Activated CD8-positive, alpha-beta T cell treated with anti-CD3 and anti-CD28 coated beads for 36 hours (primary cell): ENCODE data around the gene FGD6. TPM values are rescaled to one million over a fixed set of nuclear protein-coding genes. Genes with fewer than 3 reads are reported as not detected.

Experiments
- ATAC-seq: fragments of 200-7000 bp; cut with Tn5 transposase; one replicate; pipeline ENCODE4 v1.10.0; 2021; ENCODE audit warnings: mild to moderate bottlenecking, moderate library complexity
- CTCF ChIA-PET: fragments of 350-600 bp; sonication (Branson Sonifier 250); formaldehyde crosslinking; loops from one replicate; lab custom pipeline; 2021; ENCODE audit warnings: antibody characterized with exemption; lab: Charles Lee
- POLR2A ChIA-PET: fragments of 350-600 bp; sonication (Branson Sonifier 250); formaldehyde crosslinking; loops from one replicate; lab custom pipeline; 2021; ENCODE audit warnings: antibody characterized with exemption; lab: Charles Lee
- DNase-seq: peaks from one replicate; pipeline ENCODE4 v3.0.0-alpha.2; 2020
- H3K27ac Mint-ChIP-seq: one replicate; pipeline ENCODE4 v1.8.0; 2021; ENCODE audit warnings: mild to moderate bottlenecking, mixed read lengths
- H3K27me3 Mint-ChIP-seq: one replicate; pipeline ENCODE4 v1.8.0; 2021; ENCODE audit warnings: mixed read lengths
- H3K36me3 Mint-ChIP-seq: one replicate; pipeline ENCODE4 v1.8.0; 2021; ENCODE audit warnings: low read depth, mixed read lengths
- H3K4me1 Mint-ChIP-seq: one replicate; pipeline ENCODE4 v1.8.0; 2021; ENCODE audit warnings: low read depth, mixed read lengths
- H3K4me3 Mint-ChIP-seq: one replicate; pipeline ENCODE4 v1.8.0; 2021; ENCODE audit warnings: mild to moderate bottlenecking, moderate library complexity, mixed read lengths
- H3K9me3 Mint-ChIP-seq: one replicate; pipeline ENCODE4 v1.8.0; 2021; ENCODE audit warnings: mixed read lengths
- CTCF ChIP-seq: fragments of 200-600 bp; IDR thresholded peaks from one replicate; pipeline ENCODE4 v1.8.0; 2022; ENCODE audit warnings: antibody characterized with exemption, mild to moderate bottlenecking
- intact Hi-C: fragments of 100-400 bp; cut with micrococcal nuclease; formaldehyde crosslinking; loops from one replicate; pipeline ENCODE4 v1.10.0; 2022
- total RNA-seq, 2 experiments: library from RNA; stranded (reverse); gene quantifications; one replicate each; pipeline ENCODE4 v1.2.3, GENCODE V29; 2021

Gene FGD6
- total RNA-seq, 2 experiments from 2014 or later: 0.41 to 0.54 TPM

DNA sequence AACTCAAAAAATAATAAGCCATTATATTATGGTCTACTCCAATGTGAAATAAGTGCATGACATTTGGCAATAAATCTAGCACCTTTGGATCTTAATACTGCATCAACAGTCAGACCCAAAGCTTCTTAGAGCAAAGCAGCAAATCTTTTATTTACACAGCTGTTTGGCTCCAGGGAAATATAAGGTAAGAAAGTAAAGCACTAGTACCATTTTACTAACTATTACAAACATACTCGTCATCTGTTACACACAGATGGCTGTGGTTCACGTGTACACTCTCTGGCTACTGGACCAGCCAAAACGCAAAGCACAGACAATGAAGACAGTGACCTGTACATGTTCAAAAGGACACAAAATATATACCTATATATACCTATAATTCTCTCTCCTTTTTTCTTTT, 2.8 kb downstream of the FGD6 start:
- Mint-ChIP-seq H3K36me3 (peaks cover 3% of the 10 kb centered on the region), H3K27me3 (peaks cover 6% of the 10 kb centered on the region), H3K9me3 (no peaks in the 10 kb centered on the region), H3K4me1 (peaks cover 14% of the 10 kb centered on the region), H3K27ac (no peak overlapping the region), H3K4me3 (no peak overlapping the region)
- ChIA-PET CTCF (no interaction called here), POLR2A (no interaction called here)
- intact Hi-C loops: no loop called here
- no peak for TF ChIP-seq CTCF
- no peak for ATAC-seq
- no peak for DNase-seq

DNA sequence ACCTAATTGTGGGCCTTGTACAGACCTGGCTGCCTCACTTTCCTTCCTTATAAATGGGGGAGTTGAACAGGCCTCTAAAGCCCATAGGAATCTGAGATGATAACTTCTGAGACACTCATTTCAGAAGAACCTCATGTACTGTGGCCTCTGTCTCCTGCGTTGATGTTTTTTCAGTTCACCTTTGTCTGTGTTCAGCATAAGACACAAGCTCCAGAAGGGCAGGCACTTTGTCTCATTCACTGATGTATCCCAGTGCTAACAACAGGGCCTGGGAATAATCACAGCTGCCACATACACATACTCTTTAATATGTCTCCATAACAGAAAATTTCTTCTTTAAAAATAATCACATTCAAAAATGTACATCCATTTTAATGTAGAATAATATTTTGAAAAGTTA, 3.3 kb downstream of the FGD6 start:
- no peak for TF ChIP-seq CTCF
- DNase-seq: no peak
- CTCF ChIA-PET: interaction anchor here (0.6 kb wide), 1 partner anchor 90 kb away, joined by 3 read pairs; no protein-coding TSS in a partner anchor
- H3K4me3 Mint-ChIP-seq: no peak overlapping the region
- H3K9me3 Mint-ChIP-seq: no peaks in the 10 kb centered on the region
- peaks cover 6% of the 10 kb centered on the region for H3K27me3 Mint-ChIP-seq
- H3K27ac Mint-ChIP-seq: no peak overlapping the region
- peaks cover 3% of the 10 kb centered on the region for H3K36me3 Mint-ChIP-seq
- POLR2A ChIA-PET: no interaction called here
- ATAC-seq: no peak
- intact Hi-C loops: no loop called here
- H3K4me1 Mint-ChIP-seq: peaks cover 9% of the 10 kb centered on the region

- ChIA-PET POLR2A (no interaction called here), CTCF (no interaction called here)
- no peak for DNase-seq
- Mint-ChIP-seq H3K9me3 (no peaks in the 10 kb centered on the region), H3K4me1 (peaks cover 8% of the 10 kb centered on the region), H3K27ac (no peak overlapping the region), H3K27me3 (peaks cover 6% of the 10 kb centered on the region), H3K4me3 (no peak overlapping the region), H3K36me3 (peaks cover 2% of the 10 kb centered on the region)
- no peak for TF ChIP-seq CTCF
- intact Hi-C loops: no loop called here
- ATAC-seq: no peak
These were observed 4.1 kb downstream of the FGD6 start for GRCh38 chr12:95213119-95213518.

DNA sequence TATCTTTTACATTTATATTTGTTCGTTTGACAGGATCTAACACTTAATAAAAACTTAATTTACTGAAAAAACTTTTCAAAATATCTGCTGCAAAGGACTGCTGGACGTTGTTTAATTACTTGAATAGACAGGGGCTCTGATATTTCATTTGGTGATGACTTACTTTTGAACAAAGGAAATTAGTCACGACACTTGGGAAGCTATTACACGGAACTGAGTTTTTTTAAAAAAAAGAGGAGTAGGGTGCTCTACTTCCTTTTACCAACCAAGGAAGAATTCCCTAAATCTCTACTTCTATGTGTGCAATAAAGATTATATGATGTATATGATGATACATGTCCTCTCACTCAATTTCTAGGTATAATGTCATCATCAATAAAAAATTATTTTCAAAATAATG, 4.7 kb downstream of the FGD6 start:
- intact Hi-C loops: no loop called here
- no peak for TF ChIP-seq CTCF
- CTCF ChIA-PET: no interaction called here
- Mint-ChIP-seq H3K36me3 (peaks cover under 1% of the 10 kb centered on the region), H3K27ac (no peak overlapping the region), H3K4me1 (peaks cover 8% of the 10 kb centered on the region), H3K9me3 (no peaks in the 10 kb centered on the region), H3K27me3 (peaks cover 6% of the 10 kb centered on the region), H3K4me3 (no peak overlapping the region)
- no peak for DNase-seq
- POLR2A ChIA-PET: no interaction called here
- no peak for ATAC-seq

DNA sequence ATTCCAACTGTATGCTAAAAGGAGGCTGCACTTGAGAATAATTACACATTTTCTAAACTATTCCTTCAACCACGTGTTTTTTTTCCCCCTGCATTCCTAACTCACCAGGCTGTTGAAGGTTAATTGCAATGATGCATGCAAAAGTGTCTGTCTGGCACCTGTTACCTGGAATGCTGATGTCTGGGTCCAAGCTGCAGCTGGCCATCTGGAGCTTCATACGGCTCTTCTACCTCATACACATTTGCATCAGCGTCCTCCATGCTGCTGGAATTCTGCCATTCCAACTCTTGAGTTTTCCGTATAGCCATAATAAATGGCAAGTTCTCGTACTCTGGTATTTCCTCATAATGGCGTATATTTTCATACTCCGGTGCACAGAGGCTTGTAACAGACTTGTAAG, 8.6 kb downstream of the FGD6 start:
- Mint-ChIP-seq H3K4me1 (peaks cover 2% of the 10 kb centered on the region), H3K9me3 (no peaks in the 10 kb centered on the region), H3K4me3 (no peak overlapping the region), H3K27ac (no peak overlapping the region), H3K27me3 (no peaks in the 10 kb centered on the region), H3K36me3 (no peaks in the 10 kb centered on the region)
- TF ChIP-seq CTCF: no peak
- ATAC-seq (no peak), DNase-seq (no peak)
- CTCF ChIA-PET: no interaction called here
- POLR2A ChIA-PET: no interaction called here
- intact Hi-C loops: no loop called here
